Spinal cord (tissue), 10 donors: ENCODE data around the gene SSPN. TPM values are rescaled to one million over a fixed set of nuclear protein-coding genes. Genes with fewer than 3 reads are reported as not detected.

Experiments
- DNase-seq, 6 donors: peaks; one replicate each; pipeline versions ENCODE4 v3.0.0 to v3.0.0-alpha.2; 2013 to 2015; ENCODE audit warnings: low spot score in 6 of 6, low read depth in 4 of 6
- H3K27ac ChIP-seq: one replicate; pipeline ENCODE4 v1.5.1; 2013; ENCODE audit warnings: low read depth, low read length, control low read depth
- H3K27me3 ChIP-seq: one replicate; pipeline ENCODE4 v1.6.1; 2013; ENCODE audit warnings: low read length; ENCODE audit not compliant: control insufficient read depth, insufficient read depth
- H3K36me3 ChIP-seq: one replicate; pipeline ENCODE4 v1.6.1; 2013; ENCODE audit warnings: low read length; ENCODE audit not compliant: control insufficient read depth, insufficient read depth
- H3K4me1 ChIP-seq: one replicate; pipeline ENCODE4 v1.6.1; 2013; ENCODE audit warnings: low read length; ENCODE audit not compliant: control insufficient read depth, insufficient read depth
- H3K4me3 ChIP-seq: one replicate; pipeline ENCODE4 v1.5.1; 2013; ENCODE audit warnings: low read depth, low read length, control low read depth
- H3K9me3 ChIP-seq: one replicate; pipeline ENCODE4 v1.6.1; 2013; ENCODE audit warnings: low read length; ENCODE audit not compliant: control insufficient read depth, insufficient read depth
- WGBS: methylation state at CpG from one replicate; pipeline ENCODE4 v1.1.5; 2013; ENCODE audit warnings: missing lambda C conversion rate; ENCODE audit not compliant: insufficient coverage; 5-methylcytosine and 5-hydroxymethylcytosine counted together
- polyA plus RNA-seq, 2 donors: library from polyadenylated mRNA; unstranded; fragments of 120-200 nt; gene quantifications; one replicate each; pipeline ENCODE4 v1.2.1, GENCODE V29; 2013; ENCODE audit not compliant: insufficient read length in 2 of 2
- total RNA-seq, 2 donors: library from RNA; depleted of rRNA in 1 of 2; stranded (reverse); fragments of 120-200 nt in 1 of 2; fragments of >200 nt in 1 of 2; gene quantifications; one replicate each; pipeline versions ENCODE4 v1.2.3 to v1.2.4, GENCODE V29; 2013 to 2014
- donor health status: healthy.

The SSPN gene
- total and polyA plus RNA-seq, 4 donors = 15.4 to 27.2 (median 21.0) TPM

DNA sequence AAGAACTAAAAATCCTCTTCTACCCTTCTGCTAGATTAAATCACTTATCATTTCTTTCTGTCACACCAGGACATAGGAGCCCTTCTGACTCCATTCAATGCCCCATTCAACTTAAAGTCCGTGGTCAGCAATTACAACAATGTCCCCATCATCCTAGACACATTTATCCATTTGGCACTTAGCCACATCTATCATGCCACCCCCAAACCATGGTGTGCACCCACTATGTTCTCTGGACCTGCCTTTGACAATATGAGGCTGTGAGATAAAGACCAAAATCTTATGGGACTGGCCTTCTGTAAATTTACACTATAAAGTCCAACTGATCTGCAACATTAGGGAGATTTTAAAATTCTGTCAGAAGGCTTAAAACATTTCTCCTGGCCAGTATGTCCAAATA is 104.4 kb downstream of the SSPN start:
- Histone ChIP-seq H3K4me3 (no peak overlapping the region), H3K27ac (no peak overlapping the region), H3K27me3 (no peaks in the 10 kb centered on the region), H3K36me3 (no peaks in the 10 kb centered on the region), H3K4me1 (no peaks in the 10 kb centered on the region), H3K9me3 (no peaks in the 10 kb centered on the region)
- 56% methylated on average over 1 of the region's 1 CpG for WGBS
- no peak for DNase-seq

Other genes with a start within 250 kb of the SSPN start
- 10 to 100 TPM; 68.3 to 80.7 TPM for gene RASSF8, start 236.9 kb upstream of the SSPN start, total RNA-seq
- gene RASSF8, start 236.9 kb upstream of the SSPN start, polyA plus RNA-seq = 10 to 100 TPM; 17.5 to 25.1 TPM
- 10 to 100 TPM; 13.4 to 15.3 TPM for gene BHLHE41, start 70.5 kb upstream of the SSPN start, total RNA-seq
- gene BHLHE41, start 70.5 kb upstream of the SSPN start, polyA plus RNA-seq = 10 to 100 TPM; 41.0 to 61.6 TPM